H1 (cell line): ENCODE data around the gene PDLIM3. TPM values are rescaled to one million over a fixed set of nuclear protein-coding genes. Genes with fewer than 3 reads are reported as not detected.

Experiments used
- CTCF ChIA-PET: fragments of 300-600 bp; sonication (Branson Sonifier 250); formaldehyde crosslinking; loops from one replicate; lab custom pipeline; 2021; ENCODE audit not compliant: partially characterized antibody; lab: Charles Lee
- POLR2A ChIA-PET: fragments of 300-600 bp; sonication (Branson Sonifier 250); formaldehyde crosslinking; loops from one replicate; lab custom pipeline; 2021; ENCODE audit warnings: inconsistent platforms; ENCODE audit not compliant: partially characterized antibody; lab: Charles Lee
- DNase-seq, 2 experiments: peaks; one replicate each; pipeline versions ENCODE4 v3.0.0 to v3.0.0-alpha.2; 2010 to 2022; ENCODE audit warnings: low spot score in 2 of 2, low read depth in 1 of 2, mixed read lengths in 1 of 2
- FAIRE-seq: peaks from 2 replicates; lab custom pipeline; 2011; peaks lifted over from hg19 to GRCh38; lab: Jason Lieb, UNC
- H2AFZ ChIP-seq: 2 replicates; pipeline ENCODE4 v1.8.1; 2012; ENCODE audit warnings: low read length, inconsistent platforms
- H2AK5ac ChIP-seq: 2 replicates; pipeline ENCODE4 v1.6.1; 2013; ENCODE audit warnings: low read depth, low read length
- H2BK120ac ChIP-seq: replicated peaks from 2 replicates; pipeline ENCODE3; 2013; ENCODE audit warnings: low read depth, low read length, inconsistent platforms
- H2BK12ac ChIP-seq: 2 replicates; pipeline ENCODE4 v1.6.1; 2013; ENCODE audit warnings: low read depth, low read length
- H2BK15ac ChIP-seq: 2 replicates; pipeline ENCODE4 v1.6.1; 2013; ENCODE audit warnings: low read length
- H2BK20ac ChIP-seq: 2 replicates; pipeline ENCODE4 v1.6.1; 2013; ENCODE audit warnings: low read length
- H2BK5ac ChIP-seq: 2 replicates; pipeline ENCODE4 v1.6.1; 2013; ENCODE audit warnings: low read depth, low read length
- H3K14ac ChIP-seq: 2 replicates; pipeline ENCODE4 v1.6.1; 2013; ENCODE audit warnings: inconsistent platforms; ENCODE audit not compliant: insufficient read length
- H3K18ac ChIP-seq: 2 replicates; pipeline ENCODE4 v1.6.1; 2013; ENCODE audit warnings: low read length; ENCODE audit errors: extremely low read depth
- H3K23ac ChIP-seq: 2 replicates; pipeline ENCODE4 v1.6.1; 2013; ENCODE audit warnings: inconsistent platforms; ENCODE audit not compliant: insufficient read length
- H3K23me2 ChIP-seq: 2 replicates; pipeline ENCODE4 v1.6.1; 2013; ENCODE audit warnings: low read depth, low read length
- H3K27ac ChIP-seq: 2 replicates; pipeline ENCODE4 v1.6.1; 2011; ENCODE audit warnings: low read depth, low read length, inconsistent platforms
- H3K27me3 ChIP-seq, 4 experiments: replicated peaks in 1 of 4; 1 replicate in 1 of 4; 2 replicates in 3 of 4; pipeline versions ENCODE4 v1.6.1 to v1.8.1; 2011 to 2013; ENCODE audit warnings: low read length in 3 of 4, mild to moderate bottlenecking in 3 of 4, inconsistent platforms in 2 of 4, mixed read lengths in 2 of 4, moderate library complexity in 1 of 4; ENCODE audit not compliant: control insufficient read depth in 3 of 4, insufficient read depth in 3 of 4; ENCODE audit errors: extremely low read depth in 1 of 4
- H3K36me3 ChIP-seq, 4 experiments: 2 replicates each; pipeline versions ENCODE4 v1.6.1 to v1.8.1; 2011 to 2013; ENCODE audit warnings: mild to moderate bottlenecking in 4 of 4, low read length in 3 of 4, moderate library complexity in 2 of 4, control low read depth in 1 of 4, inconsistent platforms in 1 of 4; ENCODE audit not compliant: insufficient read depth in 4 of 4, control insufficient read depth in 2 of 4
- H3K4ac ChIP-seq: replicated peaks from 2 replicates; pipeline ENCODE3; 2013; ENCODE audit warnings: low read length, low read depth, mixed read lengths, inconsistent platforms; ENCODE audit not compliant: insufficient read length
- H3K4me1 ChIP-seq, 4 experiments: replicated peaks in 1 of 4; 1 replicate in 1 of 4; 2 replicates in 3 of 4; pipeline versions ENCODE4 v1.6.1 to v1.8.1; 2011 to 2013; ENCODE audit warnings: low read length in 3 of 4, inconsistent platforms in 2 of 4, mixed read lengths in 1 of 4; ENCODE audit not compliant: insufficient read depth in 4 of 4, control insufficient read depth in 3 of 4
- H3K4me2 ChIP-seq, 2 experiments: 2 replicates each; pipeline versions ENCODE4 v1.6.1 to v1.8.1; 2011 to 2013; ENCODE audit warnings: low read depth in 2 of 2, low read length in 2 of 2, control low read depth in 1 of 2, inconsistent platforms in 1 of 2, mild to moderate bottlenecking in 1 of 2; ENCODE audit not compliant: insufficient read depth in 1 of 2
- H3K4me3 ChIP-seq, 4 experiments: fragments of 200-600, 300-600 bp in 1 of 4; sonication (generic), shearing (Covaris generic), sonication (Bioruptor Twin) in 1 of 4; 2 replicates each; pipeline versions ENCODE4 v1.5.1 to v1.8.1; 2011 to 2016; ENCODE audit warnings: low read length in 4 of 4, low read depth in 3 of 4, control low read depth in 2 of 4, inconsistent platforms in 2 of 4, mild to moderate bottlenecking in 2 of 4, mixed read lengths in 1 of 4, moderate library complexity in 1 of 4; ENCODE audit not compliant: insufficient read depth in 2 of 4; ENCODE audit errors: extremely low read depth in 1 of 4
- H3K56ac ChIP-seq: replicated peaks from 2 replicates; pipeline ENCODE3; 2013; ENCODE audit warnings: low read depth, mild to moderate bottlenecking, mixed read lengths, low read length, inconsistent platforms; ENCODE audit not compliant: insufficient read length
- H3K79me1 ChIP-seq: 2 replicates; pipeline ENCODE4 v1.6.1; 2013; ENCODE audit warnings: low read depth, low read length, control low read depth
- H3K79me2 ChIP-seq, 2 experiments: 2 replicates each; pipeline versions ENCODE4 v1.6.1 to v1.8.1; 2012 to 2013; ENCODE audit warnings: low read length in 2 of 2, mild to moderate bottlenecking in 2 of 2, inconsistent platforms in 1 of 2; ENCODE audit not compliant: insufficient read depth in 2 of 2, control insufficient read depth in 1 of 2
- H3K9ac ChIP-seq, 4 experiments: replicated peaks in 1 of 4; 1 replicate in 1 of 4; 2 replicates in 3 of 4; pipeline versions ENCODE4 v1.6.1 to v1.8.1; 2011 to 2013; ENCODE audit warnings: low read depth in 3 of 4, low read length in 3 of 4, control low read depth in 2 of 4, mild to moderate bottlenecking in 2 of 4, moderate library complexity in 2 of 4, inconsistent platforms in 1 of 4; ENCODE audit errors: extremely low read depth in 1 of 4
- H3K9me3 ChIP-seq, 2 experiments: 2 replicates each; pipeline versions ENCODE4 v1.6.1 to v1.8.1; 2012 to 2013; ENCODE audit warnings: mild to moderate bottlenecking in 2 of 2, moderate library complexity in 2 of 2, control low read depth in 1 of 2, inconsistent platforms in 1 of 2, low read depth in 1 of 2, low read length in 1 of 2, mixed read lengths in 1 of 2; ENCODE audit not compliant: insufficient read depth in 2 of 2
- H4K20me1 ChIP-seq, 2 experiments: replicated peaks in 1 of 2; 2 replicates each; pipeline versions ENCODE3 to v1.8.1; 2011 to 2013; ENCODE audit warnings: inconsistent platforms in 2 of 2, low read length in 2 of 2, mild to moderate bottlenecking in 1 of 2; ENCODE audit not compliant: insufficient read depth in 2 of 2, control insufficient read depth in 1 of 2
- H4K5ac ChIP-seq: 2 replicates; pipeline ENCODE4 v1.6.1; 2013; ENCODE audit warnings: low read length, low read depth, mixed read lengths, inconsistent platforms; ENCODE audit not compliant: insufficient read length
- H4K8ac ChIP-seq: 2 replicates; pipeline ENCODE4 v1.8.0; 2013; ENCODE audit warnings: mild to moderate bottlenecking, moderate library complexity, low read length, inconsistent platforms; ENCODE audit not compliant: insufficient read depth; ENCODE audit errors: extremely low read depth
- H4K91ac ChIP-seq: replicated peaks from 2 replicates; pipeline ENCODE3; 2013; ENCODE audit warnings: low read length, mixed read lengths, inconsistent platforms; ENCODE audit not compliant: insufficient read length
- CBX8 ChIP-seq: fragments of 300-800, 300-1000 bp; sonication (generic); IDR thresholded peaks from 2 replicates; pipeline ENCODE4 v1.7.1; 2016; ENCODE audit warnings: low read depth, low read length, borderline replicate concordance
- CHD2 ChIP-seq: IDR thresholded peaks from 2 replicates; pipeline ENCODE4 v1.6.1; 2012; ENCODE audit warnings: low read length, improper control_type of control experiment
- E2F6 ChIP-seq: IDR thresholded peaks from 2 replicates; pipeline ENCODE4 v1.6.1; 2012; ENCODE audit warnings: inconsistent platforms
- EZH2 ChIP-seq: fragments of 200-600 bp; sonication (generic); IDR thresholded peaks from 2 replicates; pipeline ENCODE4 v1.7.1; 2012; ENCODE audit warnings: low read depth, mild to moderate bottlenecking, moderate library complexity, low read length, inconsistent platforms; ENCODE audit not compliant: severe bottlenecking
- FOSL1 ChIP-seq: IDR thresholded peaks from 2 replicates; pipeline ENCODE4 v1.6.1; 2011; ENCODE audit warnings: mild to moderate bottlenecking, low read depth, low read length, moderate library complexity; ENCODE audit not compliant: insufficient read depth
- HDAC6 ChIP-seq: IDR thresholded peaks from one replicate; pipeline ENCODE4 v1.7.1; 2012; ENCODE audit warnings: low read depth, mild to moderate bottlenecking, inconsistent platforms, low read length, moderate library complexity
- NANOG ChIP-seq: IDR thresholded peaks from 2 replicates; pipeline ENCODE4 v1.6.1; 2011; ENCODE audit warnings: low read length, low read depth, mild to moderate bottlenecking, inconsistent platforms; ENCODE audit not compliant: insufficient read depth, poor library complexity, severe bottlenecking
- PHF8 ChIP-seq: fragments of 200-600 bp; sonication (generic); conservative IDR thresholded peaks from 2 replicates; pipeline ENCODE4 v1.7.1; 2012; ENCODE audit warnings: low read depth, mild to moderate bottlenecking, inconsistent platforms, low read length, moderate library complexity
- RAD21 ChIP-seq, 2 experiments: IDR thresholded peaks in 1 of 2; conservative IDR thresholded peaks in 1 of 2; 2 replicates each; pipeline ENCODE4 v1.6.1; 2011; ENCODE audit warnings: low read depth in 2 of 2, low read length in 2 of 2, improper control_type of control experiment in 1 of 2, inconsistent platforms in 1 of 2, mild to moderate bottlenecking in 1 of 2, moderate library complexity in 1 of 2
- RFX5 ChIP-seq: IDR thresholded peaks from 2 replicates; pipeline ENCODE4 v1.6.1; 2011; ENCODE audit warnings: low read depth, low read length, improper control_type of control experiment, borderline replicate concordance
- SAP30 ChIP-seq: fragments of 300-600 bp; sonication (generic); IDR thresholded peaks from 2 replicates; pipeline ENCODE4 v1.7.1; 2012; ENCODE audit warnings: low read length, moderate library complexity, mild to moderate bottlenecking, inconsistent platforms; ENCODE audit not compliant: insufficient read depth, insufficient replicate concordance
- SP1 ChIP-seq: IDR thresholded peaks from 2 replicates; pipeline ENCODE4 v1.6.1; 2011; ENCODE audit warnings: low read depth, low read length
- SP2 ChIP-seq: IDR thresholded peaks from 2 replicates; pipeline ENCODE4 v1.6.1; 2012; ENCODE audit warnings: mild to moderate bottlenecking, low read length, inconsistent platforms
- WGBS, 2 experiments: shearing (Covaris generic) in 1 of 2; methylation state at CpG; one replicate each; pipeline versions ENCODE4 v1.1.6 to v1.1.7; 2013 to 2015; ENCODE audit warnings: low lambda C conversion rate in 2 of 2, mixed read lengths in 2 of 2, inconsistent platforms in 1 of 2, low coverage in 1 of 2, missing lambda C conversion rate in 1 of 2; ENCODE audit not compliant: insufficient replicate concordance in 2 of 2, insufficient coverage in 1 of 2, insufficient read length in 1 of 2; ENCODE audit errors: extremely low coverage in 1 of 2, missing lambda C conversion rate in 1 of 2; 5-methylcytosine and 5-hydroxymethylcytosine counted together
- polyA plus RNA-seq, 7 experiments: library from polyadenylated mRNA; depleted of rRNA in 3 of 7; stranded (reverse) in 5 of 7; unstranded in 2 of 7; fragments of >200 nt in 5 of 7; fragments of 200-250 nt in 2 of 7; gene quantifications; 1 replicate in 5 of 7; 2 replicates in 1 of 7; 4 replicates in 1 of 7; pipeline versions ENCODE4 v1.2.1 to v1.2.3, GENCODE V29; 2011 to 2013; ENCODE audit warnings: missing spikeins in 2 of 7, mixed read lengths in 2 of 7
- total RNA-seq: library from RNA; stranded (reverse); fragmentation: NEBNext Ultra II Directional; extraction: Animal tissue kit (Norgen Biotek cat#: 25700); gene quantifications from 2 replicates; pipeline ENCODE4 v1.2.1, GENCODE V29; 2021

Gene PDLIM3
- total and polyA plus RNA-seq, 2 of the 8 experiments (the other 6 are each of a cell fraction or from before 2014, with no cell fraction given), result 7.6 to 8.1 TPM

DNA sequence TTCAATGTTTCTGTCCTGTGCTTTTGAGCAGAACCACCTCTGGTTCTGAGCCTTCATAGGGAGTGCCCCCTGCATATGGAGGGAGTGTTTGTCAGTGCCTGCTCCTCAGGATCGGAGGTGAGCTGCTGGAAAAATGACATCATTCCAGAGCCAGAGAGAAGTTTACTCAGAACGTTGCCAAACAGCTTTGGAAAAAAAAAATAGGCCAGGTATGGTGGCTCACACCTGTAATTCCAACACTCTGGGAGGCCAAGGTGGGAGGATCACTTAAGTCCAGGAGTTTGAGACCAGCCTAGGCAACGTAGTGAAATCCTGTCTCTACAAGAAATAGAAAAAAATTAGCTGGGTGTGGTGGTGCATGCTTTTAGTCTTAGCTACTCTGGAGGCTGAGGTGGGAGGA, 27.2 kb upstream of the PDLIM3 start:
- POLR2A ChIA-PET, result no interaction called here
- FAIRE-seq (no peak), DNase-seq (no peak)
- Histone ChIP-seq H3K23ac (no peak overlapping the region), H3K14ac (no peak overlapping the region), H4K91ac (no peak overlapping the region), H4K8ac (no peak overlapping the region), H3K56ac (no peak overlapping the region), H4K5ac (no peak overlapping the region), H3K4ac (no peak overlapping the region), H3K27me3 (0 out of 7 replicates have a peak, but pooled peaks cover 0 to 3% (median 0%) of the 10 kb centered on the region in 4 experiments), H3K4me1 (peaks cover 0 to 3% (median under 1%) of the 10 kb centered on the region in 4 experiments; a peak in 1 of 7 replicates), H3K18ac (no peak overlapping the region), H3K79me1 (no peaks in the 10 kb centered on the region), H3K79me2 (no peaks in the 10 kb centered on the region), H2BK12ac (no peak overlapping the region), H2BK5ac (no peak overlapping the region), H3K36me3 (no peaks in the 10 kb centered on the region), H4K20me1 (no peaks in the 10 kb centered on the region), H3K23me2 (no peaks in the 10 kb centered on the region), H2AFZ (no peak overlapping the region), H3K9me3 (peaks cover 9% of the 10 kb centered on the region in 2 experiments; a peak in 3 of 4 replicates), H3K4me3 (no peak overlapping the region), H2BK120ac (no peak overlapping the region), H2BK20ac (no peak overlapping the region), H2AK5ac (no peak overlapping the region), H2BK15ac (no peak overlapping the region), H3K27ac (no peak overlapping the region), H3K9ac (no peak overlapping the region), H3K4me2 (no peak overlapping the region)
- CTCF ChIA-PET, result no interaction called here
- WGBS, 2 experiments, result 89% methylated on average over 3 of the region's 3 CpGs; no CpG with 5 or more reads in 1 of the 2 experiments
- TF ChIP-seq SP2, result no peak
- no peak for TF ChIP-seq CHD2
- no peak for TF ChIP-seq NANOG
- TF ChIP-seq HDAC6, result no peak
- no peak for TF ChIP-seq E2F6
- TF ChIP-seq RFX5, result no peak
- no peak for TF ChIP-seq FOSL1
- no peak for TF ChIP-seq RAD21 (IDR thresholded peaks at IDR 0.05 in 1 of 2, conservative IDR thresholded peaks at IDR 0.05 in 1 of 2; ENCODE audit: low read depth in 2 of 2, low read length in 2 of 2)
- no peak for TF ChIP-seq SP1
- TF ChIP-seq CBX8, result no peak
- no peak for TF ChIP-seq SAP30
- TF ChIP-seq PHF8, result no peak
- TF ChIP-seq EZH2, result no peak
